Measurements from ENCODE around the gene GNB5.

Gene GNB5

GRCh38 chr15:52224211-52224610 is 33.0 kb upstream of the GNB5 start:
- no peak overlapping the region for H3K4me3 ChIP-seq
- intact Hi-C loops (cut with DNase I; ENCODE audit: low total_unique reads), result no loop called here

GRCh38 chr15:52221730-52222129 is 30.5 kb upstream of the GNB5 start:
- TF ChIP-seq CTCF (IDR thresholded peaks at IDR 0.05), result no peak
- H3K9me3 ChIP-seq, result no peaks in the 10 kb centered on the region
- no peak overlapping the region for H3K4me3 ChIP-seq
- H3K27ac ChIP-seq, result no peak overlapping the region
- no peaks in the 10 kb centered on the region for H3K27me3 ChIP-seq
- no peaks in the 10 kb centered on the region for H3K4me1 ChIP-seq
- H3K36me3 ChIP-seq, result peaks cover 0 to 22% (median 0%) of the 10 kb centered on the region in 3 donors
- no peak for DNase-seq
- intact Hi-C loops (cut with DNase I; ENCODE audit: low total_unique reads), result no loop called here

More at GRCh38 chr15:52224211-52224610, 33.0 kb upstream of the GNB5 start:
- H3K27me3 ChIP-seq, result no peaks in the 10 kb centered on the region
- H3K4me1 ChIP-seq, result no peaks in the 10 kb centered on the region
- H3K9me3 ChIP-seq, result no peaks in the 10 kb centered on the region
- no peak overlapping the region for H3K27ac ChIP-seq
- no peak for DNase-seq
- TF ChIP-seq CTCF (IDR thresholded peaks at IDR 0.05), result no peak
- peaks cover 0 to 4% (median 0%) of the 10 kb centered on the region in 3 donors for H3K36me3 ChIP-seq

- peaks cover 0 to 22% (median 0%) of the 10 kb centered on the region in 3 donors for H3K36me3 ChIP-seq
- no peak for DNase-seq
- no peak overlapping the region for H3K27ac ChIP-seq
- no peaks in the 10 kb centered on the region for H3K27me3 ChIP-seq
- TF ChIP-seq CTCF (IDR thresholded peaks at IDR 0.05), result no peak
- no peaks in the 10 kb centered on the region for H3K4me1 ChIP-seq
- intact Hi-C loops (cut with DNase I; ENCODE audit: low total_unique reads), result no loop called here
- no peaks in the 10 kb centered on the region for H3K9me3 ChIP-seq
- no peak overlapping the region for H3K4me3 ChIP-seq
Measured at GRCh38 chr15:52220937-52221660, 29.9 kb upstream of the GNB5 start.

GRCh38 chr15:52220251-52220650 is 29.1 kb upstream of the GNB5 start:
- no peak overlapping the region for H3K4me3 ChIP-seq
- peaks cover 0 to 22% (median 0%) of the 10 kb centered on the region in 3 donors for H3K36me3 ChIP-seq

GRCh38 chr15:52218816-52219215 is 27.6 kb upstream of the GNB5 start:
- Histone ChIP-seq H3K4me1 (no peaks in the 10 kb centered on the region), H3K36me3 (peaks cover 0 to 24% (median 0%) of the 10 kb centered on the region in 3 donors), H3K27me3 (no peaks in the 10 kb centered on the region), H3K4me3 (no peak overlapping the region), H3K9me3 (no peaks in the 10 kb centered on the region), H3K27ac (no peak overlapping the region)
- intact Hi-C loops (cut with DNase I; ENCODE audit: low total_unique reads), result no loop called here
- no peak for DNase-seq
- TF ChIP-seq CTCF (IDR thresholded peaks at IDR 0.05), result no peak

More at GRCh38 chr15:52220251-52220650, 29.1 kb upstream of the GNB5 start:
- intact Hi-C loops (cut with DNase I; ENCODE audit: low total_unique reads), result no loop called here
- Histone ChIP-seq H3K27ac (no peak overlapping the region), H3K4me1 (no peaks in the 10 kb centered on the region), H3K27me3 (no peaks in the 10 kb centered on the region), H3K9me3 (no peaks in the 10 kb centered on the region)
- no peak for DNase-seq
- TF ChIP-seq CTCF (IDR thresholded peaks at IDR 0.05), result no peak
